H1 (cell line): Measurements from ENCODE around the gene KCNQ1. TPM values are rescaled to one million over a fixed set of nuclear protein-coding genes. Genes with fewer than 3 reads are reported as not detected.

ENCODE experiments used
- BCL11A ChIP-seq, 2 experiments: IDR thresholded peaks; one replicate each; pipeline ENCODE4 v1.6.1; 2011; ENCODE audit warnings: low read depth in 2 of 2, low read length in 2 of 2, mild to moderate bottlenecking in 2 of 2
- CHD7 ChIP-seq: fragments of 300-600 bp; sonication (generic); IDR thresholded peaks from 2 replicates; pipeline ENCODE4 v1.7.1; 2012; ENCODE audit warnings: low read length, moderate library complexity, mild to moderate bottlenecking, inconsistent platforms; ENCODE audit not compliant: insufficient replicate concordance
- JUN ChIP-seq: IDR thresholded peaks from 2 replicates; pipeline ENCODE4 v1.6.1; 2011; ENCODE audit warnings: low read depth, mild to moderate bottlenecking, improper control_type of control experiment, low read length
- KDM1A ChIP-seq: fragments of 200-600, 300-600 bp; sonication (generic); IDR thresholded peaks from 2 replicates; pipeline ENCODE4 v1.7.1; 2016; ENCODE audit warnings: mild to moderate bottlenecking, low read length, borderline replicate concordance
- SP1 ChIP-seq: IDR thresholded peaks from 2 replicates; pipeline ENCODE4 v1.6.1; 2011; ENCODE audit warnings: low read depth, low read length
- SP2 ChIP-seq: IDR thresholded peaks from 2 replicates; pipeline ENCODE4 v1.6.1; 2012; ENCODE audit warnings: mild to moderate bottlenecking, low read length, inconsistent platforms
- polyA plus RNA-seq, 7 experiments: library from polyadenylated mRNA; depleted of rRNA in 3 of 7; stranded (reverse) in 5 of 7; unstranded in 2 of 7; fragments of >200 nt in 5 of 7; fragments of 200-250 nt in 2 of 7; gene quantifications; 1 replicate in 5 of 7; 2 replicates in 1 of 7; 4 replicates in 1 of 7; pipeline versions ENCODE4 v1.2.1 to v1.2.3, GENCODE V29; 2011 to 2013; ENCODE audit warnings: missing spikeins in 2 of 7, mixed read lengths in 2 of 7
- total RNA-seq: library from RNA; stranded (reverse); fragmentation: NEBNext Ultra II Directional; extraction: Animal tissue kit (Norgen Biotek cat#: 25700); gene quantifications from 2 replicates; pipeline ENCODE4 v1.2.1, GENCODE V29; 2021

The KCNQ1 gene
- total and polyA plus RNA-seq, 2 of the 8 experiments (the other 6 are each of a cell fraction or from before 2014, with no cell fraction given) = 1.9 to 2.0 TPM

- no peak for TF ChIP-seq CHD7
- TF ChIP-seq KDM1A = no peak
- no peak for TF ChIP-seq BCL11A (IDR thresholded peaks at IDR 0.05; ENCODE audit: low read depth in 2 of 2, low read length in 2 of 2)
- TF ChIP-seq SP1 = no peak
- no peak for TF ChIP-seq SP2
- no peak for TF ChIP-seq JUN
Observed at GRCh38 chr11:2770096-2770751, 325.4 kb downstream of the KCNQ1 start (continued).
